Astrocyte (in vitro differentiated cells and primary cell): Measurements from ENCODE around the gene ZC3H11A.

Source experiments
- EZH2 ChIP-seq: IDR thresholded peaks from 2 replicates; pipeline ENCODE4 v1.6.1; 2012; ENCODE audit warnings: mild to moderate bottlenecking, low read length, inconsistent platforms; ENCODE audit not compliant: insufficient read depth
- TF ChIP-seq, protein P1 (sequence below): IDR thresholded peaks from 2 replicates; pipeline ENCODE4 v1.5.1; 2011; ENCODE audit warnings: low read depth, mild to moderate bottlenecking, inconsistent platforms, low read length, moderate library complexity; ENCODE audit not compliant: insufficient read depth

DNA sequence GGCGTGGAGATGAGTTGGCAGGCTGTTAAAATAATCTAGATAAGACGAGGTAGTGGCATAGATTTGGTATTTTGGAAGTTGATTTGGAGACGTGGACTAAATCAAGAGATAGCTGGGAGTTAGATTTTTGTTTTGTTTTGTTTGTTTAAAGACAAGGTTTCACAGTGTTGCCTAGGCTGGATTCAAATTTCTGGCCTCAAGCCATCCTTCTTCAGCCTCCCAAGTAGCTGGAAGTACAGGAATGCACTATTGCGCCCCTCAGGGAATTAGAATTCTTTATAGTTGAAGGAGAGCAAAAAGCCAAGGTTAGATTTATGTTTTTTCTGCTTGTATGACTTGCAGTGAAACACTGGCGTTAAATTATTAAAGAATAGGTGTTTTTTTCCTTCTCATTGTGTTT, 43.7 kb downstream of the ZC3H11A start:
- TF ChIP-seq, protein P1, sequence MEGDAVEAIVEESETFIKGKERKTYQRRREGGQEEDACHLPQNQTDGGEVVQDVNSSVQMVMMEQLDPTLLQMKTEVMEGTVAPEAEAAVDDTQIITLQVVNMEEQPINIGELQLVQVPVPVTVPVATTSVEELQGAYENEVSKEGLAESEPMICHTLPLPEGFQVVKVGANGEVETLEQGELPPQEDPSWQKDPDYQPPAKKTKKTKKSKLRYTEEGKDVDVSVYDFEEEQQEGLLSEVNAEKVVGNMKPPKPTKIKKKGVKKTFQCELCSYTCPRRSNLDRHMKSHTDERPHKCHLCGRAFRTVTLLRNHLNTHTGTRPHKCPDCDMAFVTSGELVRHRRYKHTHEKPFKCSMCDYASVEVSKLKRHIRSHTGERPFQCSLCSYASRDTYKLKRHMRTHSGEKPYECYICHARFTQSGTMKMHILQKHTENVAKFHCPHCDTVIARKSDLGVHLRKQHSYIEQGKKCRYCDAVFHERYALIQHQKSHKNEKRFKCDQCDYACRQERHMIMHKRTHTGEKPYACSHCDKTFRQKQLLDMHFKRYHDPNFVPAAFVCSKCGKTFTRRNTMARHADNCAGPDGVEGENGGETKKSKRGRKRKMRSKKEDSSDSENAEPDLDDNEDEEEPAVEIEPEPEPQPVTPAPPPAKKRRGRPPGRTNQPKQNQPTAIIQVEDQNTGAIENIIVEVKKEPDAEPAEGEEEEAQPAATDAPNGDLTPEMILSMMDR, result no peak
- TF ChIP-seq EZH2, result no peak
